Mammary epithelial cell (primary cell): ENCODE measurements around the gene COL25A1.

ENCODE experiments used
- EZH2 ChIP-seq: IDR thresholded peaks from 2 replicates; pipeline ENCODE4 v1.6.1; 2012; ENCODE audit warnings: low read length, inconsistent platforms, borderline replicate concordance
- TF ChIP-seq, protein P1 (sequence below), 2 donors: IDR thresholded peaks in 1 of 2; conservative IDR thresholded peaks in 1 of 2; 2 replicates each; pipeline ENCODE4 v1.5.1; 2011 to 2012; ENCODE audit warnings: inconsistent platforms in 2 of 2, low read length in 2 of 2, mild to moderate bottlenecking in 2 of 2, control low read depth in 1 of 2, low read depth in 1 of 2; ENCODE audit not compliant: insufficient read depth in 1 of 2; ENCODE audit errors: extremely low read depth in 1 of 2

DNA sequence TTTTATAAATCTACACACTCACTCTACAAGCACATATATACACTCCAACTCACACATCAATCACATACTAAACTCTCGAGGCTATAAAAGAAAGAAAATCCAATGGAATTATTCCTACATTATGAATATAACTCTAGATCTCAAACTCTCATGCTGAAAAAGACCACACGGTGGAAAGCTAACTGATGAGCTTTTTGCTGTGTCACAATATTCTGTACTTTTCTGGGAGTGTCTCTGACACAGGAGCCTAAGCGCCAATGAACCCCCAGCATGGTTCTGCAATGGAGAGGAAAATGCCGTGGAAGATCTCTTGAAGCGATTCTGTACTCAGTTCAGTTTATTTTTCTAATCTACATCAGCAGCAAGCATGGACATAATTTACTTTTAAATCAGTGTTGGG lies 415.4 kb downstream of the COL25A1 start:
- no peak for TF ChIP-seq EZH2
- TF ChIP-seq, protein P1, sequence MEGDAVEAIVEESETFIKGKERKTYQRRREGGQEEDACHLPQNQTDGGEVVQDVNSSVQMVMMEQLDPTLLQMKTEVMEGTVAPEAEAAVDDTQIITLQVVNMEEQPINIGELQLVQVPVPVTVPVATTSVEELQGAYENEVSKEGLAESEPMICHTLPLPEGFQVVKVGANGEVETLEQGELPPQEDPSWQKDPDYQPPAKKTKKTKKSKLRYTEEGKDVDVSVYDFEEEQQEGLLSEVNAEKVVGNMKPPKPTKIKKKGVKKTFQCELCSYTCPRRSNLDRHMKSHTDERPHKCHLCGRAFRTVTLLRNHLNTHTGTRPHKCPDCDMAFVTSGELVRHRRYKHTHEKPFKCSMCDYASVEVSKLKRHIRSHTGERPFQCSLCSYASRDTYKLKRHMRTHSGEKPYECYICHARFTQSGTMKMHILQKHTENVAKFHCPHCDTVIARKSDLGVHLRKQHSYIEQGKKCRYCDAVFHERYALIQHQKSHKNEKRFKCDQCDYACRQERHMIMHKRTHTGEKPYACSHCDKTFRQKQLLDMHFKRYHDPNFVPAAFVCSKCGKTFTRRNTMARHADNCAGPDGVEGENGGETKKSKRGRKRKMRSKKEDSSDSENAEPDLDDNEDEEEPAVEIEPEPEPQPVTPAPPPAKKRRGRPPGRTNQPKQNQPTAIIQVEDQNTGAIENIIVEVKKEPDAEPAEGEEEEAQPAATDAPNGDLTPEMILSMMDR (conservative IDR thresholded peaks at IDR 0.05 in 1 of 2, IDR thresholded peaks at IDR 0.05 in 1 of 2; ENCODE audit: extremely low read depth in 1 of 2, insufficient read depth in 1 of 2, low read depth in 1 of 2, low read length in 2 of 2), result no peak
